Heart left ventricle (tissue), 13 donors: Measurements from ENCODE around the gene PEX7.

Experiments used
- CTCF ChIP-seq, 12 donors: fragments of 200-600 bp; sonication (generic) in 4 of 12; IDR thresholded peaks; one replicate each; pipeline versions ENCODE4 v1.5.0 to v1.8.0; 2018 to 2022; ENCODE audit warnings: antibody characterized with exemption in 12 of 12, mild to moderate bottlenecking in 5 of 12
- POLR2A ChIP-seq, 2 donors: fragments of 450-650 bp; IDR thresholded peaks; one replicate each; pipeline ENCODE4 v1.6.1; 2017; ENCODE audit warnings: antibody characterized with exemption in 2 of 2, mild to moderate bottlenecking in 2 of 2, moderate library complexity in 2 of 2
- donor health status: ischemic (EF 13 %, LVEDD 7.1; RV severe dilation, severe dysfunction).
- donor health status: DM: no; HTN: yes; CAD: no.
- donor health status: DM: no; HTN: no; CAD: no.
- donor health status: ischemic (EF 25% LVEDD 6.9; RV normal size, moderate dysfunction).
- donor health status: ischemic (EF 25% LVEDD 5.7; RV mildly dilated, moderate dysfunction).
- donor health status: ischemic (EF 35%, LVEDD 5.7; RV mildly dilated, moderate dysfunction).
- donor health status: nonischemic (EF 11% LVEDD 7.7; RV severe dilation, severe dysfunction).
- donor health status: DM: yes; HTN: yes; CAD: no.
- donor health status: PGD.
- donor health status: ischemic (EF 29% LVEDD 5.4; RV normal size, mild dysfunction).
- donor health status: nonischemic (EF 23%, LVEDD 6.1; RV moderate dilation, normal function).

GRCh38 chr6:136963259-136963658, 140.9 kb downstream of the PEX7 start:
- TF ChIP-seq POLR2A (IDR thresholded peaks at IDR 0.05) (no peak), CTCF (IDR thresholded peaks at IDR 0.05) (no peak)
